NCI-H1436 (cell line): ENCODE data around the gene GYS1.

ENCODE experiments used
- DNase-seq: peaks from one replicate; lab custom pipeline; 2025; lab: John Stamatoyannopoulos, UW

Gene GYS1

GRCh38 chr19:48963371-48964204 is 29.5 kb downstream of the GYS1 start:
- peak; percentile 59 for DNase-seq

GRCh38 chr19:48962849-48963165 is 30.3 kb downstream of the GYS1 start:
- no peak for DNase-seq

GRCh38 chr19:48962029-48962848 is 30.9 kb downstream of the GYS1 start:
- no peak for DNase-seq

GRCh38 chr19:48961673-48962028 is 31.5 kb downstream of the GYS1 start:
- no peak for DNase-seq

- DNase-seq: no peak
Measured at GRCh38 chr19:48961051-48961649, 32.0 kb downstream of the GYS1 start.

GRCh38 chr19:48959341-48960239 is 33.5 kb downstream of the GYS1 start:
- DNase-seq: no peak

GRCh38 chr19:48958006-48958405 is 35.1 kb downstream of the GYS1 start:
- DNase-seq: no peak

- no peak for DNase-seq
Measured at GRCh38 chr19:48955308-48955958, 37.7 kb downstream of the GYS1 start.

- DNase-seq: peak; percentile 99
Measured at GRCh38 chr19:48954595-48955307, 38.4 kb downstream of the GYS1 start, which contains the start of gene BAX. TSS of gene BAX (plus strand) at chr19:48954875. CDS start at chr19:48954929, 54 bp downstream.

GRCh38 chr19:48953990-48954594 is 39.0 kb downstream of the GYS1 start:
- no peak for DNase-seq

- no peak for DNase-seq
Measured at GRCh38 chr19:48953141-48953540, 40.0 kb downstream of the GYS1 start.

- DNase-seq: no peak
Measured at GRCh38 chr19:48950830-48951519, 42.1 kb downstream of the GYS1 start.

GRCh38 chr19:48950159-48950558 is 43.0 kb downstream of the GYS1 start:
- DNase-seq: no peak

GRCh38 chr19:48947258-48947542 is 45.9 kb downstream of the GYS1 start:
- no peak for DNase-seq

GRCh38 chr19:48946463-48947257 is 46.4 kb downstream of the GYS1 start:
- no peak for DNase-seq

- DNase-seq: no peak
Measured at GRCh38 chr19:48945817-48946216, 47.3 kb downstream of the GYS1 start.

- no peak for DNase-seq
Measured at GRCh38 chr19:48945415-48945814, 47.7 kb downstream of the GYS1 start.

GRCh38 chr19:48943081-48943480 is 50.0 kb downstream of the GYS1 start:
- DNase-seq: no peak

- DNase-seq: no peak
Measured at GRCh38 chr19:48940902-48941301, 52.2 kb downstream of the GYS1 start.
